Osteoblast (primary cell): ENCODE results near the gene FGD4. TPM values are rescaled to one million over a fixed set of nuclear protein-coding genes. Genes with fewer than 3 reads are reported as not detected.

Experiments
- DNase-seq: peaks from one replicate; pipeline ENCODE4 v3.0.0; 2011; ENCODE audit warnings: low spot score, mixed read lengths; ENCODE audit not compliant: insufficient read length; ENCODE audit errors: missing footprints
- H2AFZ ChIP-seq: 2 replicates; pipeline ENCODE4 v1.6.0; 2011; ENCODE audit warnings: mild to moderate bottlenecking, low read length
- H3K27ac ChIP-seq: 2 replicates; pipeline ENCODE4 v1.5.1; 2011; ENCODE audit warnings: mild to moderate bottlenecking, low read depth, low read length, moderate library complexity
- H3K27me3 ChIP-seq: 2 replicates; pipeline ENCODE4 v1.6.0; 2012; ENCODE audit warnings: mild to moderate bottlenecking, control low read depth, inconsistent platforms, low read length, moderate library complexity; ENCODE audit not compliant: insufficient read depth
- H3K36me3 ChIP-seq: 2 replicates; pipeline ENCODE4 v1.5.1; 2011; ENCODE audit warnings: mild to moderate bottlenecking, low read length, control low read depth, moderate library complexity; ENCODE audit not compliant: insufficient read depth
- H3K4me1 ChIP-seq: 2 replicates; pipeline ENCODE4 v1.5.1; 2011; ENCODE audit warnings: mild to moderate bottlenecking, low read length, control low read depth, moderate library complexity; ENCODE audit not compliant: insufficient read depth
- H3K4me2 ChIP-seq: 2 replicates; pipeline ENCODE4 v1.6.0; 2011; ENCODE audit warnings: mild to moderate bottlenecking, low read length; ENCODE audit not compliant: insufficient read depth
- H3K4me3 ChIP-seq: fragments of 200-600 bp; sonication (generic); 3 replicates; pipeline ENCODE4 v1.5.1; 2012; ENCODE audit warnings: mild to moderate bottlenecking, low read length, inconsistent platforms; ENCODE audit not compliant: insufficient read depth
- H3K79me2 ChIP-seq: 2 replicates; pipeline ENCODE4 v1.6.0; 2012; ENCODE audit warnings: mild to moderate bottlenecking, low read length, control low read depth, inconsistent platforms; ENCODE audit not compliant: insufficient read depth
- H3K9me3 ChIP-seq: 2 replicates; pipeline ENCODE4 v1.5.1; 2011; ENCODE audit warnings: low read depth, low read length, control low read depth
- H4K20me1 ChIP-seq: 2 replicates; pipeline ENCODE4 v1.6.0; 2012; ENCODE audit warnings: mild to moderate bottlenecking, low read length, control low read depth; ENCODE audit not compliant: insufficient read depth
- CTCF ChIP-seq: IDR thresholded peaks from 2 replicates; pipeline ENCODE4 v1.5.1; 2011; ENCODE audit warnings: mild to moderate bottlenecking, low read depth, low read length, moderate library complexity; ENCODE audit errors: extremely low read depth
- total RNA-seq: library from RNA; depleted of rRNA; stranded (reverse); fragments of >200 nt; gene quantifications from 2 replicates; pipeline ENCODE4 v1.2.3, GENCODE V29; 2012

Gene FGD4
- total RNA-seq, 1 donor = 11.9 TPM

GRCh38 chr12:32499048-32499447, 99.7 kb downstream of the FGD4 start:
- Histone ChIP-seq H3K4me2 (no peak overlapping the region), H3K36me3 (no peaks in the 10 kb centered on the region), H3K4me3 (no peak overlapping the region), H3K27me3 (no peaks in the 10 kb centered on the region), H3K79me2 (no peaks in the 10 kb centered on the region), H3K4me1 (peaks cover 3% of the 10 kb centered on the region), H2AFZ (peak overlapping the region; percentile 3), H3K9me3 (no peaks in the 10 kb centered on the region), H4K20me1 (no peaks in the 10 kb centered on the region), H3K27ac (no peak overlapping the region)
- no peak for TF ChIP-seq CTCF
- no peak for DNase-seq

- Histone ChIP-seq H3K79me2 (no peaks in the 10 kb centered on the region), H3K27ac (no peak overlapping the region), H3K4me1 (peaks cover 3% of the 10 kb centered on the region), H3K4me2 (peak overlapping the region; percentile 1), H3K27me3 (no peaks in the 10 kb centered on the region), H4K20me1 (no peaks in the 10 kb centered on the region), H3K36me3 (no peaks in the 10 kb centered on the region), H3K4me3 (no peak overlapping the region), H2AFZ (peak overlapping the region; percentile 27), H3K9me3 (no peaks in the 10 kb centered on the region)
- TF ChIP-seq CTCF = no peak
- DNase-seq = no peak
Observed at GRCh38 chr12:32501835-32502333, 102.5 kb downstream of the FGD4 start.

- Histone ChIP-seq H3K4me3 (no peak overlapping the region), H3K79me2 (no peaks in the 10 kb centered on the region), H3K27ac (no peak overlapping the region), H3K9me3 (no peaks in the 10 kb centered on the region), H2AFZ (peak overlapping the region; percentile 61), H3K4me1 (peaks cover 3% of the 10 kb centered on the region), H4K20me1 (no peaks in the 10 kb centered on the region), H3K36me3 (no peaks in the 10 kb centered on the region), H3K4me2 (no peak overlapping the region), H3K27me3 (no peaks in the 10 kb centered on the region)
- TF ChIP-seq CTCF = no peak
- no peak for DNase-seq
Observed at GRCh38 chr12:32502693-32503502, 103.5 kb downstream of the FGD4 start.

GRCh38 chr12:32503730-32504129, 104.4 kb downstream of the FGD4 start:
- Histone ChIP-seq H3K36me3 (no peaks in the 10 kb centered on the region), H3K27me3 (no peaks in the 10 kb centered on the region), H2AFZ (no peak overlapping the region), H3K4me1 (peaks cover 3% of the 10 kb centered on the region), H3K9me3 (no peaks in the 10 kb centered on the region), H3K4me3 (no peak overlapping the region), H3K4me2 (no peak overlapping the region), H3K27ac (no peak overlapping the region), H3K79me2 (no peaks in the 10 kb centered on the region), H4K20me1 (no peaks in the 10 kb centered on the region)
- DNase-seq = no peak
- TF ChIP-seq CTCF = no peak
